ENCODE measurements around the gene OSTF1. TPM values are rescaled to one million over a fixed set of nuclear protein-coding genes. Genes with fewer than 3 reads are reported as not detected.

OSTF1 gene
- total RNA-seq, 1 donor from 2014 or later: 18.9 TPM

GRCh38 chr9:75147638-75148037, 59.3 kb downstream of the OSTF1 start:
- H3K9me3 ChIP-seq (replicated peaks): peaks cover 11% of the 10 kb centered on the region
- intact Hi-C loops (cut with micrococcal nuclease): no loop called here
- H3K27me3 ChIP-seq (ENCODE audit: low read depth): no peaks in the 10 kb centered on the region
- H3K27ac ChIP-seq (replicated peaks): no peak overlapping the region
- H3K4me1 ChIP-seq: peaks cover 14% of the 10 kb centered on the region
- TF ChIP-seq CTCF (IDR thresholded peaks at IDR 0.05; ENCODE audit: borderline replicate concordance): no peak
- H3K4me3 ChIP-seq: no peak overlapping the region
- peaks cover 43% of the 10 kb centered on the region for H3K36me3 ChIP-seq
- DNase-seq: no peak

GRCh38 chr9:75148561-75148960, 60.2 kb downstream of the OSTF1 start:
- intact Hi-C loops (cut with micrococcal nuclease): no loop called here
- H3K27me3 ChIP-seq (ENCODE audit: low read depth): no peaks in the 10 kb centered on the region
- no peak for TF ChIP-seq CTCF (IDR thresholded peaks at IDR 0.05; ENCODE audit: borderline replicate concordance)
- peaks cover 11% of the 10 kb centered on the region for H3K9me3 ChIP-seq (replicated peaks)
- H3K4me1 ChIP-seq: peaks cover 14% of the 10 kb centered on the region
- no peak overlapping the region for H3K4me3 ChIP-seq
- DNase-seq: no peak
- H3K36me3 ChIP-seq: peaks cover 34% of the 10 kb centered on the region
- H3K27ac ChIP-seq (replicated peaks): no peak overlapping the region

GRCh38 chr9:75149841-75150241, 61.5 kb downstream of the OSTF1 start:
- peaks cover 1% of the 10 kb centered on the region for H3K9me3 ChIP-seq (replicated peaks)
- no peak for DNase-seq
- H3K4me3 ChIP-seq: no peak overlapping the region
- intact Hi-C loops (cut with micrococcal nuclease): no loop called here
- peaks cover 14% of the 10 kb centered on the region for H3K4me1 ChIP-seq
- H3K36me3 ChIP-seq: peaks cover 21% of the 10 kb centered on the region
- no peak for TF ChIP-seq CTCF (IDR thresholded peaks at IDR 0.05; ENCODE audit: borderline replicate concordance)
- H3K27me3 ChIP-seq (ENCODE audit: low read depth): no peaks in the 10 kb centered on the region
- no peak overlapping the region for H3K27ac ChIP-seq (replicated peaks)

- no peak for TF ChIP-seq CTCF (IDR thresholded peaks at IDR 0.05; ENCODE audit: borderline replicate concordance)
Observed at GRCh38 chr9:75150512-75150911, 62.2 kb downstream of the OSTF1 start.

GRCh38 chr9:75152416-75152815, 64.1 kb downstream of the OSTF1 start:
- Histone ChIP-seq H3K4me3 (no peak overlapping the region), H3K27ac (replicated peaks) (no peak overlapping the region), H3K4me1 (peaks cover 14% of the 10 kb centered on the region), H3K27me3 (ENCODE audit: low read depth) (no peaks in the 10 kb centered on the region), H3K36me3 (peaks cover 36% of the 10 kb centered on the region), H3K9me3 (replicated peaks) (no peaks in the 10 kb centered on the region)
- intact Hi-C loops (cut with micrococcal nuclease): no loop called here
- no peak for DNase-seq
- TF ChIP-seq CTCF (IDR thresholded peaks at IDR 0.05; ENCODE audit: borderline replicate concordance): no peak

More at GRCh38 chr9:75150512-75150911, 62.2 kb downstream of the OSTF1 start:
- no peak overlapping the region for H3K27ac ChIP-seq (replicated peaks)
- no peak for DNase-seq
- no peaks in the 10 kb centered on the region for H3K27me3 ChIP-seq (ENCODE audit: low read depth)
- H3K4me1 ChIP-seq: peaks cover 14% of the 10 kb centered on the region
- H3K9me3 ChIP-seq (replicated peaks): no peaks in the 10 kb centered on the region
- no peak overlapping the region for H3K4me3 ChIP-seq
- peaks cover 21% of the 10 kb centered on the region for H3K36me3 ChIP-seq
- intact Hi-C loops (cut with micrococcal nuclease): no loop called here

GRCh38 chr9:75156858-75157257, 68.5 kb downstream of the OSTF1 start:
- Histone ChIP-seq H3K27me3 (ENCODE audit: low read depth) (no peaks in the 10 kb centered on the region), H3K27ac (replicated peaks) (no peak overlapping the region), H3K4me3 (no peak overlapping the region), H3K4me1 (no peaks in the 10 kb centered on the region), H3K36me3 (peaks cover 31% of the 10 kb centered on the region), H3K9me3 (replicated peaks) (no peaks in the 10 kb centered on the region)
- intact Hi-C loops (cut with micrococcal nuclease): no loop called here
- TF ChIP-seq CTCF (IDR thresholded peaks at IDR 0.05; ENCODE audit: borderline replicate concordance): no peak
- DNase-seq: no peak

Data from left ventricle myocardium inferior (tissue), 1 donor.